ENCODE measurements around the gene CACNA1G. TPM values are rescaled to one million over a fixed set of nuclear protein-coding genes. Genes with fewer than 3 reads are reported as not detected.

CACNA1G gene
- total RNA-seq, 2 experiments from 2014 or later = not detected

- Mint-ChIP-seq H3K27me3 (peaks cover 27% of the 10 kb centered on the region), H3K4me3 (no peak overlapping the region), H3K27ac (no peak overlapping the region), H3K9me3 (no peaks in the 10 kb centered on the region), H3K4me1 (no peaks in the 10 kb centered on the region), H3K36me3 (ENCODE audit: low read depth) (no peaks in the 10 kb centered on the region)
- ChIA-PET POLR2A (interaction anchor here (1.4 kb wide), 1 partner anchor 16 kb away, joined by 3 read pairs; no protein-coding TSS in a partner anchor), CTCF (interaction anchor here (0.7 to 4.0 kb wide), 3 partner anchors 10 to 20 kb away, joined by 3 to 15 read pairs (median 6); no protein-coding TSS in a partner anchor)
- DNase-seq = no peak
These were observed 85.5 kb downstream of the CACNA1G start for GRCh38 chr17:50645748-50646682.

- POLR2A ChIA-PET = no interaction called here
These were observed 86.7 kb downstream of the CACNA1G start for GRCh38 chr17:50647187-50647586.

GRCh38 chr17:50649042-50649908, 88.8 kb downstream of the CACNA1G start:
- H3K27me3 Mint-ChIP-seq = peaks cover 35% of the 10 kb centered on the region
- H3K36me3 Mint-ChIP-seq (ENCODE audit: low read depth) = no peaks in the 10 kb centered on the region
- no peak overlapping the region for H3K4me3 Mint-ChIP-seq
- no peak overlapping the region for H3K27ac Mint-ChIP-seq
- CTCF ChIA-PET = interaction anchor here (1.9 kb wide), 1 partner anchor 19 kb away, joined by 5 read pairs; no protein-coding TSS in a partner anchor
- no peaks in the 10 kb centered on the region for H3K4me1 Mint-ChIP-seq
- H3K9me3 Mint-ChIP-seq = peaks cover 4% of the 10 kb centered on the region
- no peak for DNase-seq
- POLR2A ChIA-PET = no interaction called here

More at GRCh38 chr17:50647187-50647586, 86.7 kb downstream of the CACNA1G start:
- no peak for DNase-seq
- no peaks in the 10 kb centered on the region for H3K36me3 Mint-ChIP-seq (ENCODE audit: low read depth)
- CTCF ChIA-PET = interaction anchor here (4.0 kb wide), 1 partner anchor 16 kb away, joined by 15 read pairs; no protein-coding TSS in a partner anchor
- no peaks in the 10 kb centered on the region for H3K9me3 Mint-ChIP-seq
- H3K4me3 Mint-ChIP-seq = no peak overlapping the region
- no peak overlapping the region for H3K27ac Mint-ChIP-seq
- peaks cover 32% of the 10 kb centered on the region for H3K27me3 Mint-ChIP-seq
- no peaks in the 10 kb centered on the region for H3K4me1 Mint-ChIP-seq

GRCh38 chr17:50651661-50652060, 91.1 kb downstream of the CACNA1G start:
- Mint-ChIP-seq H3K4me1 (no peaks in the 10 kb centered on the region), H3K27me3 (peaks cover 29% of the 10 kb centered on the region), H3K36me3 (ENCODE audit: low read depth) (no peaks in the 10 kb centered on the region), H3K27ac (no peak overlapping the region), H3K4me3 (no peak overlapping the region), H3K9me3 (peaks cover 4% of the 10 kb centered on the region)
- DNase-seq = no peak
- ChIA-PET CTCF (interaction anchor here (0.7 to 1.9 kb wide), 3 partner anchors 21 to 26 kb away, joined by 3 to 5 read pairs (median 3); no protein-coding TSS in a partner anchor), POLR2A (interaction anchor here (0.8 to 1.6 kb wide), 2 partner anchors 10 to 25 kb away, joined by 3 to 4 read pairs; no protein-coding TSS in a partner anchor)

GRCh38 chr17:50653738-50654137, 93.2 kb downstream of the CACNA1G start:
- no peak overlapping the region for H3K27ac Mint-ChIP-seq
- peaks cover 4% of the 10 kb centered on the region for H3K9me3 Mint-ChIP-seq
- CTCF ChIA-PET = no interaction called here
- H3K36me3 Mint-ChIP-seq (ENCODE audit: low read depth) = no peaks in the 10 kb centered on the region
- DNase-seq = no peak
- no peaks in the 10 kb centered on the region for H3K4me1 Mint-ChIP-seq
- H3K27me3 Mint-ChIP-seq = peaks cover 21% of the 10 kb centered on the region
- POLR2A ChIA-PET = no interaction called here
- no peak overlapping the region for H3K4me3 Mint-ChIP-seq

GRCh38 chr17:50656509-50656908, 96.0 kb downstream of the CACNA1G start:
- peaks cover 12% of the 10 kb centered on the region for H3K27me3 Mint-ChIP-seq
- no peak for DNase-seq
- peaks cover 11% of the 10 kb centered on the region for H3K4me1 Mint-ChIP-seq
- no peak overlapping the region for H3K27ac Mint-ChIP-seq
- no peak overlapping the region for H3K4me3 Mint-ChIP-seq
- H3K9me3 Mint-ChIP-seq = peaks cover 4% of the 10 kb centered on the region
- H3K36me3 Mint-ChIP-seq (ENCODE audit: low read depth) = no peaks in the 10 kb centered on the region
- ChIA-PET POLR2A (no interaction called here), CTCF (no interaction called here)

- Mint-ChIP-seq H3K4me3 (no peak overlapping the region), H3K9me3 (peaks cover 4% of the 10 kb centered on the region), H3K27ac (no peak overlapping the region), H3K4me1 (peaks cover 17% of the 10 kb centered on the region), H3K27me3 (peaks cover 9% of the 10 kb centered on the region), H3K36me3 (ENCODE audit: low read depth) (no peaks in the 10 kb centered on the region)
- CTCF ChIA-PET = no interaction called here
- POLR2A ChIA-PET = no interaction called here
- no peak for DNase-seq
These were observed 96.5 kb downstream of the CACNA1G start for GRCh38 chr17:50657054-50657453.

GRCh38 chr17:50657627-50658026, 97.1 kb downstream of the CACNA1G start:
- H3K9me3 Mint-ChIP-seq = peaks cover 4% of the 10 kb centered on the region
- H3K4me3 Mint-ChIP-seq = no peak overlapping the region
- ChIA-PET POLR2A (no interaction called here), CTCF (no interaction called here)
- peaks cover 22% of the 10 kb centered on the region for H3K4me1 Mint-ChIP-seq
- no peaks in the 10 kb centered on the region for H3K36me3 Mint-ChIP-seq (ENCODE audit: low read depth)
- H3K27ac Mint-ChIP-seq = no peak overlapping the region
- no peak for DNase-seq
- peaks cover 8% of the 10 kb centered on the region for H3K27me3 Mint-ChIP-seq

- peaks cover 29% of the 10 kb centered on the region for H3K4me1 Mint-ChIP-seq
- POLR2A ChIA-PET = no interaction called here
- H3K27me3 Mint-ChIP-seq = peaks cover 7% of the 10 kb centered on the region
- no peak overlapping the region for H3K4me3 Mint-ChIP-seq
- CTCF ChIA-PET = no interaction called here
- no peak for DNase-seq
- peaks cover 3% of the 10 kb centered on the region for H3K9me3 Mint-ChIP-seq
- no peak overlapping the region for H3K27ac Mint-ChIP-seq
- no peaks in the 10 kb centered on the region for H3K36me3 Mint-ChIP-seq (ENCODE audit: low read depth)
These were observed 98.1 kb downstream of the CACNA1G start for GRCh38 chr17:50658616-50659015.

- CTCF ChIA-PET = interaction anchor here (1.1 kb wide), 1 partner anchor 22 kb away, joined by 3 read pairs; no protein-coding TSS in a partner anchor
- Mint-ChIP-seq H3K27ac (no peak overlapping the region), H3K4me3 (no peak overlapping the region), H3K4me1 (peaks cover 32% of the 10 kb centered on the region), H3K27me3 (peaks cover 7% of the 10 kb centered on the region), H3K9me3 (no peaks in the 10 kb centered on the region), H3K36me3 (ENCODE audit: low read depth) (no peaks in the 10 kb centered on the region)
- DNase-seq = no peak
- POLR2A ChIA-PET = no interaction called here
These were observed 98.7 kb downstream of the CACNA1G start for GRCh38 chr17:50659179-50659578.

GRCh38 chr17:50660042-50660886, 99.7 kb downstream of the CACNA1G start:
- Mint-ChIP-seq H3K9me3 (no peaks in the 10 kb centered on the region), H3K4me1 (peaks cover 32% of the 10 kb centered on the region), H3K36me3 (ENCODE audit: low read depth) (no peaks in the 10 kb centered on the region), H3K4me3 (no peak overlapping the region), H3K27me3 (peaks cover 7% of the 10 kb centered on the region), H3K27ac (peak overlapping the region; percentile 3)
- DNase-seq = no peak
- POLR2A ChIA-PET = interaction anchor here (1.3 to 1.7 kb wide), 3 partner anchors 10 to 287 kb away, joined by 3 to 4 read pairs (median 3); partner anchors contain the start of genes EME1 and MRPL27
- CTCF ChIA-PET = interaction anchor here (1.1 kb wide), 2 partner anchors 23 to 30 kb away, joined by 3 to 4 read pairs; no protein-coding TSS in a partner anchor

- Mint-ChIP-seq H3K4me1 (peaks cover 32% of the 10 kb centered on the region), H3K4me3 (no peak overlapping the region), H3K36me3 (ENCODE audit: low read depth) (no peaks in the 10 kb centered on the region), H3K27ac (peak overlapping the region; percentile 85), H3K9me3 (no peaks in the 10 kb centered on the region), H3K27me3 (peaks cover 7% of the 10 kb centered on the region)
- DNase-seq = no peak
- POLR2A ChIA-PET = interaction anchor here (1.3 to 1.9 kb wide), 5 partner anchors 10 to 288 kb away, joined by 3 to 7 read pairs (median 4); partner anchors contain the start of genes ANKRD40, EME1, LUC7L3 and MRPL27
- CTCF ChIA-PET = interaction anchor here (1.1 to 1.4 kb wide), 2 partner anchors 30 to 33 kb away, joined by 4 to 5 read pairs; no protein-coding TSS in a partner anchor
These were observed 100.4 kb downstream of the CACNA1G start for GRCh38 chr17:50660887-50661345.
